ENCODE measurements around the gene CD207.

CD207 gene

GRCh38 chr2:70823249-70823648, 12.4 kb downstream of the CD207 start:
- no peaks in the 10 kb centered on the region for H3K36me3 ChIP-seq (ENCODE audit: insufficient read depth, low read length)
- H3K27me3 ChIP-seq (ENCODE audit: insufficient read depth, low read length): peaks cover 18% of the 10 kb centered on the region
- H2AFZ ChIP-seq (ENCODE audit: low read depth, low read length): no peak overlapping the region
- H3K4me3 ChIP-seq (ENCODE audit: low read length): no peak overlapping the region
- no peaks in the 10 kb centered on the region for H3K9me3 ChIP-seq (ENCODE audit: low read length)
- H3K4me1 ChIP-seq (ENCODE audit: insufficient read depth, low read length): no peaks in the 10 kb centered on the region

- Histone ChIP-seq H3K9me3 (ENCODE audit: low read length) (no peaks in the 10 kb centered on the region), H3K27me3 (ENCODE audit: insufficient read depth, low read length) (peaks cover 14% of the 10 kb centered on the region), H2AFZ (ENCODE audit: low read depth, low read length) (no peak overlapping the region), H3K4me3 (ENCODE audit: low read length) (no peak overlapping the region), H3K36me3 (ENCODE audit: insufficient read depth, low read length) (no peaks in the 10 kb centered on the region), H3K4me1 (ENCODE audit: insufficient read depth, low read length) (no peaks in the 10 kb centered on the region)
These were observed 12.8 kb downstream of the CD207 start for GRCh38 chr2:70822843-70823242.

DNA sequence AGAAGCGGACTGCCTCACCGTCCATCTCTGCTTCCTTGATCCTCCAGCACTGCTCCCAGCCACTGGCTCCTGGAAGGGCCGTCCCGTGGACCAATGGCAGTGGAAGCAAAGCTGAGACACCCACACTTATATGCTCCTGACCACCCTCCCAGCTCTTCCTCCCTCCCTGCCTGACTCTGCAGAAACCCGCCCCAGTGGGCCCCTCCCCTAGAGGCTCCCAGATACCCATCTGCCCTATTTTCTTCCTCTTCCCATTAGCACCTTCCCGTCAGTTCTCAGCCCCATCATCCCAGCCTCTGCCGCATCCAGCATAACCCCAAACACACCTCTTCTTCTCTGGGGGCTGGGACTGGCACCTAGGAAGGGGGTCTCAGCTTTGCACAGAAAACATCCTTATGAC, 15.1 kb downstream of the CD207 start, which contains the start of gene CLEC4F:
Gene CLEC4F (minus strand): TSS at position 101 of the 400 bp plus-strand sequence. CDS start 76 bp downstream, at position 25.
- H3K36me3 ChIP-seq (ENCODE audit: insufficient read depth, low read length): no peaks in the 10 kb centered on the region
- peaks cover 21% of the 10 kb centered on the region for H3K27me3 ChIP-seq (ENCODE audit: insufficient read depth, low read length)
- H3K4me1 ChIP-seq (ENCODE audit: insufficient read depth, low read length): no peaks in the 10 kb centered on the region
- H3K4me3 ChIP-seq (ENCODE audit: low read length): no peak within 1 kb of the TSS
- no peak within 1 kb of the TSS for H2AFZ ChIP-seq (ENCODE audit: low read depth, low read length)
- H3K9me3 ChIP-seq (ENCODE audit: low read length): peaks cover 2% of the 10 kb centered on the region

- peaks cover 2% of the 10 kb centered on the region for H3K9me3 ChIP-seq (ENCODE audit: low read length)
- H3K4me3 ChIP-seq (ENCODE audit: low read length): no peak overlapping the region
- H3K36me3 ChIP-seq (ENCODE audit: insufficient read depth, low read length): no peaks in the 10 kb centered on the region
- H3K27me3 ChIP-seq (ENCODE audit: insufficient read depth, low read length): peaks cover 26% of the 10 kb centered on the region
- no peaks in the 10 kb centered on the region for H3K4me1 ChIP-seq (ENCODE audit: insufficient read depth, low read length)
- H2AFZ ChIP-seq (ENCODE audit: low read depth, low read length): no peak overlapping the region
These were observed 18.2 kb downstream of the CD207 start for GRCh38 chr2:70817284-70817954.

DNA sequence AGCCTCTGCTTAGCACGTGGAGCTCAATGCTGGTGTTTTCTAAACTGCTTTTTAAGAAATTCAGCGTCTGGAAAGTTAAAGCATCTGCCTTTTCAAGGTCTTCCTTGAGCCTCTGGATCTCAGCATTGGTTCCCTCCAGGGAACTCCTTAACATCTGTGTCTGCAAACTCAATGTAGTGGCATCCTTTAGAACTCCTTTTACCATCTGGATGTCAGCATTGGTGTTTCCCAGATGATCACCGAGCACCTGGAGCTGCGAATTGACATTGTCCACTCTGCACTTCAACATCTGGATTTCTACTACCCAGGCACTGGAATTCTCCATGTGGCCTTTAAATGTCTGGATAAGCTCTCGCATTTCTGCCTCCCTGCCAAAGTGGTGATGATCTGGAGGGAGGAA, 18.9 kb downstream of the CD207 start:
- H2AFZ ChIP-seq (ENCODE audit: low read depth, low read length): no peak overlapping the region
- H3K4me1 ChIP-seq (ENCODE audit: insufficient read depth, low read length): no peaks in the 10 kb centered on the region
- H3K4me3 ChIP-seq (ENCODE audit: low read length): no peak overlapping the region
- no peaks in the 10 kb centered on the region for H3K36me3 ChIP-seq (ENCODE audit: insufficient read depth, low read length)
- H3K9me3 ChIP-seq (ENCODE audit: low read length): peaks cover 2% of the 10 kb centered on the region
- peaks cover 26% of the 10 kb centered on the region for H3K27me3 ChIP-seq (ENCODE audit: insufficient read depth, low read length)

- Histone ChIP-seq H2AFZ (ENCODE audit: low read depth, low read length) (no peak overlapping the region), H3K36me3 (ENCODE audit: insufficient read depth, low read length) (no peaks in the 10 kb centered on the region), H3K4me3 (ENCODE audit: low read length) (no peak overlapping the region), H3K4me1 (ENCODE audit: insufficient read depth, low read length) (no peaks in the 10 kb centered on the region), H3K9me3 (ENCODE audit: low read length) (no peaks in the 10 kb centered on the region), H3K27me3 (ENCODE audit: insufficient read depth, low read length) (peaks cover 5% of the 10 kb centered on the region)
These were observed 26.3 kb downstream of the CD207 start for GRCh38 chr2:70808983-70809958.

DNA sequence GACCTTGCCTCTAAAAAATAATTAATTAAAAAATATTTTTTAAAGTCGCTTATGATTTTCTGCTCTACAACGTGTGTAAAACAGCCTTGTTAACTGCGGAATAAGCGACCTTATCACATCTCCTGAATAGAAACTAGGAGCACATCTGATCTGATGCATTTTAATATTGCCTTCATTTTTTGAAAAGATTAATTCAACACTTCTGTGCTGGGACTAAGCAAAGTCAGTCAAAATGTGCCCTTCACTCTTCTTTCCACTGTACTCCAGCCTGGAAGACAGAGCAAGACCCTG, 27.8 kb downstream of the CD207 start:
- Histone ChIP-seq H3K27me3 (ENCODE audit: insufficient read depth, low read length) (no peaks in the 10 kb centered on the region), H3K4me3 (ENCODE audit: low read length) (no peak overlapping the region), H3K4me1 (ENCODE audit: insufficient read depth, low read length) (no peaks in the 10 kb centered on the region), H3K9me3 (ENCODE audit: low read length) (no peaks in the 10 kb centered on the region), H3K36me3 (ENCODE audit: insufficient read depth, low read length) (no peaks in the 10 kb centered on the region), H2AFZ (ENCODE audit: low read depth, low read length) (no peak overlapping the region)

- H3K27me3 ChIP-seq (ENCODE audit: insufficient read depth, low read length): no peaks in the 10 kb centered on the region
- H2AFZ ChIP-seq (ENCODE audit: low read depth, low read length): no peak overlapping the region
- no peaks in the 10 kb centered on the region for H3K4me1 ChIP-seq (ENCODE audit: insufficient read depth, low read length)
- no peaks in the 10 kb centered on the region for H3K9me3 ChIP-seq (ENCODE audit: low read length)
- no peaks in the 10 kb centered on the region for H3K36me3 ChIP-seq (ENCODE audit: insufficient read depth, low read length)
- no peak overlapping the region for H3K4me3 ChIP-seq (ENCODE audit: low read length)
These were observed 28.4 kb downstream of the CD207 start for GRCh38 chr2:70807102-70807827.

- no peak overlapping the region for H3K4me3 ChIP-seq (ENCODE audit: low read length)
- no peaks in the 10 kb centered on the region for H3K36me3 ChIP-seq (ENCODE audit: insufficient read depth, low read length)
- no peaks in the 10 kb centered on the region for H3K4me1 ChIP-seq (ENCODE audit: insufficient read depth, low read length)
- no peaks in the 10 kb centered on the region for H3K9me3 ChIP-seq (ENCODE audit: low read length)
- peaks cover 4% of the 10 kb centered on the region for H3K27me3 ChIP-seq (ENCODE audit: insufficient read depth, low read length)
- H2AFZ ChIP-seq (ENCODE audit: low read depth, low read length): no peak overlapping the region
These were observed 29.0 kb downstream of the CD207 start for GRCh38 chr2:70806620-70807019.

GRCh38 chr2:70806013-70806412, 29.6 kb downstream of the CD207 start:
- Histone ChIP-seq H3K4me1 (ENCODE audit: insufficient read depth, low read length) (no peaks in the 10 kb centered on the region), H3K4me3 (ENCODE audit: low read length) (no peak overlapping the region), H2AFZ (ENCODE audit: low read depth, low read length) (no peak overlapping the region), H3K36me3 (ENCODE audit: insufficient read depth, low read length) (no peaks in the 10 kb centered on the region), H3K27me3 (ENCODE audit: insufficient read depth, low read length) (peaks cover 10% of the 10 kb centered on the region), H3K9me3 (ENCODE audit: low read length) (no peaks in the 10 kb centered on the region)

GRCh38 chr2:70801607-70802263, 33.9 kb downstream of the CD207 start:
- Histone ChIP-seq H2AFZ (ENCODE audit: low read depth, low read length) (no peak overlapping the region), H3K27me3 (ENCODE audit: insufficient read depth, low read length) (peaks cover 13% of the 10 kb centered on the region), H3K4me3 (ENCODE audit: low read length) (no peak overlapping the region), H3K36me3 (ENCODE audit: insufficient read depth, low read length) (no peaks in the 10 kb centered on the region), H3K9me3 (ENCODE audit: low read length) (no peaks in the 10 kb centered on the region), H3K4me1 (ENCODE audit: insufficient read depth, low read length) (no peaks in the 10 kb centered on the region)

- Histone ChIP-seq H2AFZ (ENCODE audit: low read depth, low read length) (no peak overlapping the region), H3K4me1 (ENCODE audit: insufficient read depth, low read length) (no peaks in the 10 kb centered on the region), H3K36me3 (ENCODE audit: insufficient read depth, low read length) (no peaks in the 10 kb centered on the region), H3K27me3 (ENCODE audit: insufficient read depth, low read length) (peaks cover 28% of the 10 kb centered on the region), H3K9me3 (ENCODE audit: low read length) (no peaks in the 10 kb centered on the region), H3K4me3 (ENCODE audit: low read length) (no peak overlapping the region)
These were observed 35.9 kb downstream of the CD207 start for GRCh38 chr2:70799706-70800105.

Measured in neuron (in vitro differentiated cells).